CD4-positive, alpha-beta T cell treated with Interleukin-17A for 1 hour (primary cell): ENCODE results near the gene TEDC1.

Experiments used
- DNase-seq: peaks from one replicate; pipeline ENCODE4 v3.0.0-alpha.2; 2020

TEDC1 gene

DNA sequence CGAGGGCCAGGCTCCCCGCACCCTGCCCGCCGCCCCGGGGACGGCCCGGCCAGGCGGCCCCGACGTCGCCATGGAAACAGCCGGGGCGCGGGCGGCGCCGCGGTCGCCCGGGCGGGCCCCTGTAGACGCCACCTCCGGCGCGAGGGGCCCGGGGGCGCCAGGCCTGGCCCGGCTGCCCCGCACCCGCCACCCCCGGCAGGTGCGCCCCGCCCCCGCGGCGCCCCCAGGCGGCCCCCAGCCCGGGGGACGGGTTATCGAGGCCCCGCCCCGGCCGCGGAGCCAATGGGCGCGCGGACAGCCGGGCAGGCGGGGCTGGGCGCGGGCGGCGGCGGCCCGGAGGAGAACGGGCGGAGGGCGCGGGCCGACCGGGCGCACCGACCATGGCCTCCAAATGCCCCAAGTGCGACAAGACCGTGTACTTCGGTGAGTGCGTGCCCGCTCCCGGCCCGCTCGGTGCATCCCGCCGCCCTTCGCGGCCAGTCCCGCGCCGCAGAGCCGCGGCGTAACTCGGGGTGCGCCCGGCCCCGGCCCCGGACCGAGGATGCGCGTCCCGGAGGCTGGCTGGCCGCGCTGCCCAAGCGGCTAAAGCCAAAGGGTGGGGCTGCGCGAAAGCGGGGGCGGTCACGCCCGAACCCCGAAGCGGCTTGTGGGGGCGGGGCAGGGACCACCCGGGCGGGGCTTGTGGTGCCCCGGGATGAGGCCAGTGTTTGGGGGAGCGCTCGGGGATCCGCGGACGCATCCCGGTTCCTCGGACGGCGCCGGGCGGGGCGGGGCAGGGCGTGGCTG is 16.4 kb upstream of the TEDC1 start, which contains the start of gene CRIP2:
CRIP2 (plus strand) TSS at position 339 of the 786 bp plus-strand sequence; CDS start at position 381, 42 bp downstream.
- DNase-seq, result peak; percentile 62

DNA sequence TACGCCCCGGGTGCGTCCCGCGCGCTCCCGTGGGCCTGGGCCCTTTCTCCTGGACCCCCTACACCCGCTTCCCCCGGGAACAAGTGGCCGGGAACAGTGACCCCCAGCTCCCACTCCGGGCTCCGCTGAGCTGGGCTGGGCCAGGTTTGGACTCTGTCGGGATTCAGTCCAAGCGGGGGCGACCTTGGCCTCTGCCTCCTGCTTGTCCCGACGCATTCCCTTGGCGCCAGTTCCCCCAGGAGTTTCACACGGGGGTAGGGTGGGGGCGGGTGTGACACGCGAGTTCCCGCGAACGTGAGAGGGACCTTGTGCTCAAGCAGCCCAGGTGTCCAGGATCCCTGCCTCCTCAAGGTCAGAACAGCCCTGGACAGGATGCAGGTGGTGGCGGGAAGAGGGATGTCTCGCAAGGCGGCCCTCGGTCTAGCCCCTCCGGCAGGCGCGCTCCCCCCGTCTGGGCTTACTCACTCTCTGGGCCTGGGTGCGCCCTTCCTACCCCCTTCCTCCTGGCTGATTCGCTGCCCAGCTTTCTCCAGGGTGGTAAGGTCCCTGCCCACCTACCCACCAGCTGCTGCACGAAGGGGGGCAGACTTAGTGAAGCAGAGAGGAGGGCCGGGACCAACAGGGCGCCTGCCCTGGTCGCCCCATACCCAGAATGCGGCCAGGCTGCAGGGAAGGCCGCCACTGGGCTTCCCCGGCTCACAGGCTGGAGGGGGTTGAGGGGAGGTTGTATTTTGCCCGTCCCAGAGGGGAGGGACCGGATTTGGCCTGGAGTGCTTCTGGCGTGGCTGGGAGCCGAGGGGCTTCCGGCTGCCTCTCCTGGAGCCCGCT is 15.6 kb upstream of the TEDC1 start:
- peak; percentile 5 for DNase-seq

DNA sequence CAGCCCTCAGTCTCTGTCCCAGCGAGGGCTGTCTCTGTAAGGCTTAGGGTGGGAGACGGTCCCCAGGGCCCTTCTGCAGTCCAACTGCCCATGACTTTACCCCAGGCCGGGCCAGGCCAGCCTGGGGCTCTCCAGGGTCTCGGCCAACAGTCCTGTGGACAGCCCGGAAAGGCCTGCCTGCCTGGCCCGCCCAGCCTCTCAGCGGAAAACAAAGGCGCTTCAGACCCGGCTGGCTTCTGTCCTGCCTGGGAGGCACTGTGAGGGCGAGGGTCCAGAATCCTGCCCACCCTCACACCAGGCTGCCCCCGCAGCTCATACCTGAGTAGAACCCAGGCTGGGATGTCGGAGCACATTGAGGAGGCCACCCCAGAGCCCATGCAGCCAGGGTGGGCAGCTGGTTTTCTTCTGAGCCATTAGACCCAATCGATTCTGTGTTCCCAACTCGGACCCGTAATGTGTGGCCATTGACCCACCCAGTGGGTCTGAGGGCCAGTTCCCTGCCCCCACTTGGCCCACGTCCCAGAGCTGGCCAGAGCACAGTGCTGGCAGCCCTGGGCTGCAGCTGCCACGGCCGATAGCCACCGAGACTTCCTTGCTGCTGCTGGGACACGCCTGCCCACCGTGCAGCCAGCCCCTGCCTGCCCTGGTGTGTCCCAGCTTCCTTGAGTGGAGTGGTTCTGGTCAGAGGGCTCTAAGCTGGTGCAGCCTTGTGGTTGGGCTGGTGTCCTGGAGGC is 14.8 kb upstream of the TEDC1 start:
- no peak for DNase-seq

DNA sequence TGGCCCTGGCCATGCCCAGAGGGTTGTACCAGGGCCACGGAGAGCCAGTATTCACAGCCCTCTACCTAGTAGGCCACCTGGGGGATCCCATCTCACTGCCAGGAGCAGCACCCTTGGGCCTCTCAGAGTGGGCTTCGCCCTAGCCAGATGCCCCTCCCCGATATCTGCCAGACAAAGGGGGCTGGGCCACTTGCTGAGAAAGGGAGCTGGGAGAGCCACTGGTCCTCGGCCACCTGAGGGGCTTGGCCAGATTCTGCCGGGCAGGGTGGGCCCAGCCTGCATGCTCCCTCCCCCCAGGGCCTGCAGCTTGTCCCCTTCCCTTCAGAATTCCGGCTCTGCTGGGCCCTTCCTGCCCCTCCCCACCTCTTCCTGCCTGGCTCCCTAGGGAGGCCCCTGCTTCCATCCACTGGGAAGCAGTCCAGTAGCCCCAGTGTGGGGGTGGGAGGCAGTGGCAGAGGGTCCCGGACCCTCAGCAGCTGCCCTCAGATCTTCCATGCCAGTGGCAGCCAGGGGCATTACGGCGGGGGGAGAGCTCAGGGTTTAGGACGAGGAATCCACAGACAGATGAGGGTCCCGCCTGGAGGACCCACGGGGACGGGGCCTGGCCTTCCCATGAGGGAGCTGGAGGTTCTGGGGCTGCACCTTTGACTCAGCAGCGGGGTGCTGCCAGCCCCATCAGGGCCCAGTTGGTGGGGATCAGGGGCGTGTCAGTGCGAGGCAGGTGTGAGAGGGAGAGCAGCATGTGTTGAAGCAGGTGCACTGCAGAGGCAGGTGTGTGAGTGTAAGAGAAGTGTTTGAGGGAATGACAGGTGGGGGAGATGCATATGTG is 14.0 kb upstream of the TEDC1 start:
- no peak for DNase-seq

DNA sequence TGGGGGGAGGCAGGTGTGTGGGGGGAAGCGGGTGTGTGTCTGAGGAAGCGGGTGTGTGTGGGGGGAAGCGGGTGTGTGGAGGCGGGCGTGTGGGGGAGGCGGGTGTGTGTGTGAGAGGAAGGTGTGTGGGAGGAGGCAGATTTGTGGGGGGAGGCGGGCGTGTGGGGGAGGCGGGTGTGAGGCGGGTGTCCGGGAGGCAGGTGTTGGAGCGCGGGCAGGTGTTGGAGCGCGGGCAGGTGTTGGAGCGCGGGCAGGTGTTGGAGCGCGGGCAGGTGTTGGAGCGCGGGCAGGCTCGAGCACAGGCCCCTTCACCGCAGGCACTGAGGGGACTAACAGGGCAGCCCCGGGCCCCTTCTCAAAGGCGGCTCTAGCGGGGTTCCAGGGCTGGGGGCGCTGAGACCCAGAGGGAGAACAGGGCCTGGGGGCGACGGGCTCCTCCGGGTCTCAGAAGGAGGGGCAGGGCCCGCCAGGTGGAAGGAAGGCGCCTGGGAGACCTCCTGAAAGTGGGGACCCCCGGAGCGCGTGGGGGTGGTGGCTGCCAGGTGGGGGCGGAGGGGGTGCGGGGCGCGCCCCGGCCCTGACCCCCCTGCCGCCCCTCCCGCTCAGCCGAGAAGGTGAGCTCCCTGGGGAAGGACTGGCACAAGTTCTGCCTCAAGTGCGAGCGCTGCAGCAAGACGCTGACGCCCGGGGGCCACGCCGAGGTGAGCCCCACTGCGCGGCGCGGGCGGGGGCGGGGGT is 13.2 kb upstream of the TEDC1 start:
- DNase-seq, result peak; percentile 86

DNA sequence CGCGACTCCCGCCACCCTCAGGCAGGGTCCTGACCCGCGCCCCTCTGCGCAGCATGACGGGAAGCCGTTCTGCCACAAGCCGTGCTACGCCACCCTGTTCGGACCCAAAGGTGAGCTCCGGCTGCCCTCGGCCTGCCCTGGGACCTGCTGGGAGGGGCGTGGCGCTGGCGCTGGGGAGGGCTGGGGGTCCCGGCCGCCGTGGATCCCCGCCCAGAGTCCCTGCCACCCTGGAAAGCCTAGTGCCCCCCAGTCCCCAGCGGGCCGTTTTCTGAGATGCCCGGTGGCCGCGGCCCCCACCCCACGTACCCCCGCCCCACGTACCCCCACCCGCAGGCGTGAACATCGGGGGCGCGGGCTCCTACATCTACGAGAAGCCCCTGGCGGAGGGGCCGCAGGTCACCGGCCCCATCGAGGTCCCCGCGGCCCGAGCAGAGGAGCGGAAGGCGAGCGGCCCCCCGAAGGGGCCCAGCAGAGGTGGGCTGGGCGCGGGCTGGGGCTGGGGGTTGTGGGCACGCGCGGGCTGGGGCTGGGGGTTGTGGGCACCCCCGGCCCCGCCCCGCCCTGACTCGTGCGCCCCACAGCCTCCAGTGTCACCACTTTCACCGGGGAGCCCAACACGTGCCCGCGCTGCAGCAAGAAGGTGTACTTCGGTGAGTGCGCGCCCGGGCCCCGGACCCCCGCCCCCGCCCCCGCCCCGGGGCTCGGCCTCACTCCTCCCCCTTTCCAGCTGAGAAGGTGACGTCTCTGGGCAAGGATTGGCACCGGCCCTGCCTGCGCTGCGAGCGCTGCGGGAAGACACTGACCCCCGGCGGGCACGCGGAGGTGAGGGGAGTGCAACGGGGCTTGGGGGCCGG is 12.4 kb upstream of the TEDC1 start:
- DNase-seq, result peak; percentile 54

DNA sequence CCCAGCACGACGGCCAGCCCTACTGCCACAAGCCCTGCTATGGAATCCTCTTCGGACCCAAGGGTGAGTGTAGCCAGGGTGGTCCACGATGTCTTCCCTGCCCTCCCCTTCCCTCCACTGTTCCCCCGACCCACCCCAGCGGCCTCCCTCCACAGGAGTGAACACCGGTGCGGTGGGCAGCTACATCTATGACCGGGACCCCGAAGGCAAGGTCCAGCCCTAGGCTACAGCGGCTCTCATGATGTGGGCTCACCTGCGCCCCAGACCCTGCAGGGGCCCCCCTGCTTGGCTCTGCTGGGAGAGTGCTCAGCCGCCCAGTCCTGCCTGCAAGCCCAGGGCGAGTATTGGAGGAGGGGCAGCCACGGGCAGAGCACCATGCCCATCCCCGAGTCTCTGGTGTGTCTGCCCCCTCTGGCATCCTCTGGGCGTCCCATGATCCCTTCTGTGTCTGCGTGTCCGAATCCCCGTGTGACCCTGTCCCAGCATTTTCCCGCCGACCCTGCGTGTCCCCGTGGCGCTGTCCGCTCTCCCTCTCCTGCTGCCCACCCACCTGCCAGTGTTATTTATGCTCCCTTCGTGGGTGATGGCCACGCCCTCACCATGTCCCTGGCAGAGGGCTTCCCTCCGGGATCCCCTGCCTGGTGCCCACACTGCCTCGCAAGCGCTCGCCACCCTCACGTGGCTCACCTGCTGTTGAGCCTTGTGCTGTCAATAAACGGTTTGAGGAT is 11.5 kb upstream of the TEDC1 start:
- peak; percentile 18 for DNase-seq

DNA sequence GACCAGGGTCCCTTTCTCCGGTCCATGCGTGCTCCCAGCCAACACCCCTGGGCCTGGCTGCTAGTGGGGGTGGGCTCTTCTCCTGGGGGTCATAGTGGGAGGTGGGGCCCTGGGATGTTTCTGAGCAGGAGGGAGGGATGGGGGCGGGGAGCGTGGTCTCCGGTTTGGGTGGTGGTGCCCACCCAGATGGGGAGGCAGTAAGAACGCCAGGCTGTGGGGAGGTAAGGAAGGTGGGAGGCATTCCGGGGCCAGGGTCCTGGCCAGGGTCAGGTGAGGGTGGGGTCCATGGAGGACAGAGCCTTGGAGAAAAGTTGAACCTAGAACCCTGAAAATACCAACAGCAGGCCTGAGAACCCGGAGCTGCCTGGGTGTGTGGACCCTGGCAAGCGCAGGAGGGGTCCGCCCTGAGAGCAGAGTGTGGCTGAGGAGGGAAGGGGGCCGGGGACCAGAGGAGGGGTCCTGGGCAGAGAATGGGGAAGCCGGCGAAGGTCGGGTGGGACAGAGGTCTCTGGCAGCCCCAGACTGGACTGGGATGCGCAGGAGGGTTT is 10.8 kb upstream of the TEDC1 start:
- DNase-seq, result no peak

DNA sequence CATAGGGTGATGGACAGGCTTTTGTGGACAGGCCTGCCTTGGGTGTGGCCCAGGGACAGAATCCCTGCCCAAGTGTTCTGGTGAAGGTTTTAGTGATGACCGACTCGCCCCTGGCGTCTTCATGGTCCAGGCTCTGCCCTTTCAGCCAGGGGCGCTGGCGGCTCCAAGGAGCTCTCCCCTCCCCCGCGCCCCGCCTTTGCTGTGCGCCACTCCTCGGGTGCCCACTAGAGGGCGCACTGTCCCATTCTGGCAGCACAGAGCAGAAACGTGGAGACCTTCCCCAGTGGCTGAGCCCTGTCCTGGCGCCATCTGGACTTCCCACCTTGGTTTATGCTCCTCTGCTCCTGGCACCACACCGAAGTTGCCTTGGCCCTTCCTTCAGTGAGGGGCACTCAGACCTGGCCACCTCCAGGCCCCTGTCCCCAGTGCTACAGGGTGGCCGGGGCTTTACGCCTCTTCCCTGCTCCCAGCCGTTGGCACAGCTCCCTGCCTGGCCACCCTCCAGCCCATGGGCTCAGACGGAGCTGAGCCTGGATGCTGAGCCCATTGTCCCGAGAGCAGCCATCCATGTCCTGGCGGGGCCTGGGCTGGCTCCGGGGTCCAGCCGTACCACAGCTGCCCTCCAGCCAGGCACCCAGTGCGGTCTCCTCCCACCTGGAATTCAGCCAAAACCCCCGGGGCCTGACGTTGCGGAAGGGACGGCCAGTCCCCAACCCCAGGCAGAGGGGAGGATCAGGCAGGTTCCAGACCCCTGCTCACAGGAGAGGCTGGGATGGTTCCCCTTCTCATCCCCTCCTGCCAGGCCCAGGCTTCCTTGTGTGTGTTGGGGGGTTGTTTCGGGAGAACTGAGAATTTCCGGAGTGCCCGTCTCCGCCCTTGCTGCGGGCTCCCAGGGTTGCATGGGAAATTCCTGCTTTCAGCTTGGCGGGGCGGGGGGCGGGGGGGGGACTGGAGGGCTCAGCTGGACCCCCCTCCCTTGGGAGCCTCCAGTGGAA is 9.9 kb upstream of the TEDC1 start:
- peak; percentile 93 for DNase-seq

DNA sequence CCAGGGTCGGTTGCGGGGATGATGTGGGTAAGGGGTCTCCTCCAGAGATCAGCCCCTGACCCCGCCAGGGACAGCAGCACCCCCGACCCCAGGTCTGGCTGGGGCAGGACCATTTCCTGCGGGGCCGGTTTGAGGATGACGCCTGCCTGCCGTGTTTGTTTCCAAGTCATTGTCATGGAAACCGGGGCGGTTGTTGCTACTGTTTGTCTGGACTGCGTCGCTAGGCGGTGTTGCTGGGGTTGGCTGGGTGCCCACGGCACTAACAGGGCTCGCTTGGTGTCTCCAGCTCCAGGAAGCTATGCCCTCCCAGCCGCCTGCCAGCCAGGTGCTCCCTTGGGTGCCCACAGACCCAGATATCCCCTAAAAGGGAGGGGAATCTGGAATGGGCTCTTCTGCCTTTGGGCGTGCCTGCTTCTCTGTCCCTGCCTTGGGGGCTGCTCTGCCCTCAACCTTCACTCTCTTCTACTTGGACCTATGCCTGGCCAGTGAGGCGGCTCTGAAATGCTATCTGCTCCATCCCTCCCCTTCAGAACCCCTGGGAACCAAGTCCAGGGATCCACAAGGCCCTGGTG is 9.1 kb upstream of the TEDC1 start:
- DNase-seq, result peak; percentile 99

DNA sequence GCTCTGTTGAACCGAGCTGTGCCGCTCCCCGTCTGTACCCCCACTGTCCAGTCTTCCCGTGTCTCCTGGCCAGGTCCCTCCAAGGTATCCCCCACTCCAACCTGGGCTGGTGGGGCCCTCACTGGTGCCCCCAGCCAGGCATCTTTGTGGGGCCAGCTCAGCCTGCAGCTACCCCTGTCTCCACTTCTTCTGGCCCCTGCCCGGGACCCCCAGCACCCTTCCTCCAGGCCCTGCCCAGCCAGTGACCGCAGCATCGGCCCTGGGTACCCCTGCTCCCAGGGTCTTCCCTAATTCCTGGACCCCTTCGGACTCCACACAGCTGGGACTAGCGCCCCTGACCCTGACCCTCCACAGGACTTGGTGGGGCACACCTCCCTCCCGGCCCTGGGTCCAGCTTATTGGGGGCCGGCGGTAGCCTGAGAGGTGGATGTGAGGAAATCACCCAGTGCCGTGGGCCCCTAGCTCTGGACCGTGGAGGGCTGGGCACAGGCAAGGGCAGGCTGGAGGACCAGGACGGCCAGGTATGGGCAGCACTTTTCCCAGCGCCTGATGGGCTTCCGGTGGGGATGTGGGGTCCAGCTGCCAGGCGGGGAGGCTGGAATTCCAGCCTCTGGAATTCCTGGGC is 8.4 kb upstream of the TEDC1 start:
- DNase-seq, result no peak

DNA sequence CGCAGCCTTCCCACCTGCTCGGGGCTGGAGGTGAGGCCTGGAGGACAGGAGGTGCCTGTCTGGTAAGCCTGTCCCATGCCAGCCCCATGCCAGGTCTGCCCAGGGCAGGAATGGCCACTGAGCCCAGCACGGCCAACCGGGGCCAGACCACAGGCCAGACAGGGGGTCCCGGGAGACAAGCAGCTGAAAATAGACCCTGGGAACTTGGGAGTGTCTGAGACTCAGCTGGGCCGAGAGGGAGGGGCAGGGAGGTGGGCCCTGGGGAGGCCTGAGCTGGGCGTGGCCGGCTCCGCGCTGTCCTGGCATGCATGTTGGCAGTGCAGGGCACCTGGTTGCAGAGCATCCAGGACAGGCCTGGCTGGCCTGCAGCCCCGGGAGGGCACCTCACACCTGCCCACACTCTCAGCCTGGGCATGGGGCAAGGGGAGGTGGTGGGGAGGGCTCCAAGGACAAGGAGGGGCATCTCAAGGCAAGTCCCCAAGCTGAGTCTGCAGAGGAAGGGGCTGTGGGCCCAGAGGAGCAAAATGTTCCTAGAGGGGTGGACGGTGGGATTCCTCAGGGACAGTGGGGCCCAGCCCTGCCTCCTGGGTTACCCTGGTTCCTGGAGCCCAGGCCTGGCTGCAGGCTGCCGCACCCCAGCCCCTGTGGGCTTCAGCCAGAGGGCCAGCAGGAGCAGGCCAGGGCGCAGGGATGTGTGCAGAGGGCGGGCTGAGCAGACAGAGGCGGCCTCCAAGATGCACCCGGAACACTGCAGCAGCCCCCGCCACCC is 7.6 kb upstream of the TEDC1 start:
- DNase-seq, result no peak

DNA sequence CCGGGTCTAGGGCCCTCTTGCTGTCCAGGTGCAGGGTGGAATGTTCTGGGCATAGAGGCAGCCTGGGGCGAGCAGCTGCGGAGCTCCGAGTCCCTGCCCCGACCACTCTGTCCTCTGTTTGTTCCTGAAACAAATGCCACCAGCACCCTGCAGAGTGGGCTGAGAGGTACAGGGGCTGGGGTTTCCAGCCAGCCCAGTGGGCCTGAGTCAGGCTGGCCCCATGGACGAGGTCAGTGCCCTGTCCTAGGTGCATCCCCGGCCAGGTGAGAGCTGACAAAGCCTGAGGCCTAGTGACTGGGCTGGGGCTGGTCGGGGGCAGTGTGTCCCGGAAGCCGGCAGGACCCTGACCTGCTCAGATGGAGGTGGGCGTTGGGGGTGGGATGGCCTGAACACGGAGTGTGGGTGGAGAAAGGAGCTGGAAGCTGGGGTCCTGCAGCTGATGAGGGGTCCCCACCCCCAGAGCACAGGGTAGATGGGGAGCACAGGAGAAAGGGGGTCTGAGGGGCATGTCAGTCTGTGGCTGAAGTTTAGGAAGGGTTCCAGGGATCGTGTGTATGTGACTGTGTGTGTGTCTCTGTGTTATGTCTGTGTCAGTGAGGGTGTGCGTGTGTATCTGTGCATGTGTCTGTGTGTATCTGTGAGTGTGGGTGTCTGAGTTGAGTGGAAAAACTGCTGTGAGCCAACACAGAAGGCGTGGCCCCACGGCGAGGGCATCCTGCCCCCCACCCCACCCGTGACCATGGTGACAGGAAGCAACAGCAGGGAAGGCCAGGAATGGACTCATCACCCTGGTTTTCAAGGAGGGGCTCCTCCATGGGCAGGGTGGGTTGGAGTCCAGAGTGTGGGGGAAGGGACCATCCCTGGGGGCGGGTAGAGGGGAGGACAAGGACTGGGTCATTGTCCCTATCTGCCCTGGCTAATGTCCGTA is 6.7 kb upstream of the TEDC1 start:
- DNase-seq, result peak; percentile 85

DNA sequence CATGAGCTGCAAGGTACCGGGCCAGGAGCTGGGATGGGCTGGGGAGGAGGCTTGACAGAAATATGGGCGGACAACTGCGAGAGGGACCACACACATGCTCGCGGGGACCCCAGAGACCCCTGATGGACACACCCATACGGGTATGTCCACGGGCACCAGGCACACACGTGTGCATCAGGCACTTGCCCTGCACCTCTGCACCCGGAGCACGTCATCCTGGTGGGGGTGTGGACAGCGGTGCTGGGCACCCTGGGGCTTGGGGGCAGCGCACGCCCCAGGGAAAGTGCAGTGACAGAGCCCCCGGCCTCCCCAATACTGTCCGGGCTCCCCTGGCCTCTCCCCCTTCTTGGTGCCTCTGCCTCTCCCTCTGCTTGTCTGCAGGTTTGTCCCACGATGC is 6.1 kb upstream of the TEDC1 start:
- peak; percentile 9 for DNase-seq

DNA sequence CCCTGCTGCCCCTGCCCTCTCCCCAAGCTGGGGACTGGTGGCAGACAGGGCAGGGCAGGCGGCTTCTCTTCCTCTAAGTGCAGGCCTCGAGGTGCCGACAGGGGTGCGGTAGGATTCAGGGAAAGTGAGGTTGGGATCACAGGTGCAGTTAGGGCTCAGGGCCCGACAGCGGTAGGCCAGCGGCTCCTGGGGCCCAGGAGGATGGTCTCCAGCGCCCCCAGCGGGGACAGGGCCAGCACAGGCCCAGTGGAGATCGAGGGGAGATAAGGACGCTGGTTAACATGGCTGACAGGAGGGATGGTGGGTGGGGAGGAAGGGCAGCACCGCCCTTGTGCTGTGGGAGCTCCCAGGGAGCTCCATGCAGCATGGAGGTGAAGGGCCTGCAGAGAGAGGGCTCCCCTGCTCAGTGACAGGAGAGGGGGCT is 5.3 kb upstream of the TEDC1 start:
- peak; percentile 85 for DNase-seq
